Lower leg skin (tissue), 3 donors: ENCODE results near the gene TMEM222.

Source experiments
- POLR2A ChIP-seq, 2 donors: fragments of 450-650 bp; IDR thresholded peaks; one replicate each; pipeline ENCODE4 v1.6.1; 2016 to 2017; ENCODE audit warnings: antibody characterized with exemption in 2 of 2, mild to moderate bottlenecking in 1 of 2, moderate library complexity in 1 of 2
- TF ChIP-seq, protein P1 (sequence below), 3 donors: fragments of 450-650 bp; IDR thresholded peaks; one replicate each; pipeline ENCODE4 v1.5.1; 2016; ENCODE audit warnings: antibody characterized with exemption in 3 of 3, mild to moderate bottlenecking in 3 of 3, moderate library complexity in 2 of 3

DNA sequence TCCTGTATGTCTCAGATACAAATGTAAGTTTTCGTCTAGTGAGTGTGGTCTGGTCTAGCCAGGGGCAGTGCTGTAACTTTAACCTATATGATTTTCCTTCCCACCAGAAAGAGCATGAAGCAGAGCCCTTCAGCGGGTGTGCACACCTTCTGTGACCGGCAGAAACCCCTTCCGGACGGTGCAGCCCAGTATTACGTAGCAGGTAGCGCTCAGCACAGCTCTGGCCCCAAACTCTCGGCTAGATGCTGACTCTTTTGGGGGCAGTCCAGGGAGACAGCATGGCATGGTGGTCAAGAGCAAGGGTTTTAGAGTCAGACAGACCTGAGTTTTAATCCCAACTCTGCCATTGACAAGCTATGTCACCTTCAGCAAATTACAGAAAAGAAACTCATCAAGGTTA lies 28.0 kb upstream of the TMEM222 start:
- TF ChIP-seq, protein P1, sequence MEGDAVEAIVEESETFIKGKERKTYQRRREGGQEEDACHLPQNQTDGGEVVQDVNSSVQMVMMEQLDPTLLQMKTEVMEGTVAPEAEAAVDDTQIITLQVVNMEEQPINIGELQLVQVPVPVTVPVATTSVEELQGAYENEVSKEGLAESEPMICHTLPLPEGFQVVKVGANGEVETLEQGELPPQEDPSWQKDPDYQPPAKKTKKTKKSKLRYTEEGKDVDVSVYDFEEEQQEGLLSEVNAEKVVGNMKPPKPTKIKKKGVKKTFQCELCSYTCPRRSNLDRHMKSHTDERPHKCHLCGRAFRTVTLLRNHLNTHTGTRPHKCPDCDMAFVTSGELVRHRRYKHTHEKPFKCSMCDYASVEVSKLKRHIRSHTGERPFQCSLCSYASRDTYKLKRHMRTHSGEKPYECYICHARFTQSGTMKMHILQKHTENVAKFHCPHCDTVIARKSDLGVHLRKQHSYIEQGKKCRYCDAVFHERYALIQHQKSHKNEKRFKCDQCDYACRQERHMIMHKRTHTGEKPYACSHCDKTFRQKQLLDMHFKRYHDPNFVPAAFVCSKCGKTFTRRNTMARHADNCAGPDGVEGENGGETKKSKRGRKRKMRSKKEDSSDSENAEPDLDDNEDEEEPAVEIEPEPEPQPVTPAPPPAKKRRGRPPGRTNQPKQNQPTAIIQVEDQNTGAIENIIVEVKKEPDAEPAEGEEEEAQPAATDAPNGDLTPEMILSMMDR (IDR thresholded peaks at IDR 0.05) = no peak
- no peak for TF ChIP-seq POLR2A (IDR thresholded peaks at IDR 0.05)
